K562 (cell line): ENCODE results near the gene TMEM242. TPM values are rescaled to one million over a fixed set of nuclear protein-coding genes. Genes with fewer than 3 reads are reported as not detected.

Experiments used
- BHLHE40 ChIP-seq: IDR thresholded peaks from 2 replicates; pipeline ENCODE4 v1.6.1; 2011; ENCODE audit warnings: low read length, improper control_type of control experiment
- ELF4 ChIP-seq: fragments of 450-650 bp; formaldehyde crosslinking; IDR thresholded peaks from 2 replicates; pipeline ENCODE4 v1.4.0; 2022; ENCODE audit warnings: missing genetic modification characterization
- EP300 ChIP-seq: IDR thresholded peaks from 2 replicates; pipeline ENCODE4 v1.6.1; 2012; ENCODE audit warnings: low read length, improper control_type of control experiment
- ESRRB ChIP-seq: fragments of 250-450 bp; sonication (Bioruptor Pico); IDR thresholded peaks from 2 replicates; pipeline ENCODE4 v1.5.0; 2020; ENCODE audit warnings: mild to moderate bottlenecking, moderate library complexity, borderline replicate concordance
- MCM2 ChIP-seq: fragments of 450-650 bp; IDR thresholded peaks from 2 replicates; pipeline ENCODE4 v1.6.1; 2017; ENCODE audit warnings: low read depth, mild to moderate bottlenecking
- PTRF ChIP-seq: fragments of 450-650 bp; IDR thresholded peaks from 2 replicates; pipeline ENCODE4 v1.6.1; 2016; ENCODE audit warnings: mild to moderate bottlenecking, missing genetic modification characterization, missing compliant biosample characterization
- SMAD4 ChIP-seq: fragments of 250-450 bp; sonication (Bioruptor Pico); conservative IDR thresholded peaks from 2 replicates; pipeline ENCODE4 v1.8.0; 2021; ENCODE audit warnings: inconsistent platforms, mild to moderate bottlenecking, moderate library complexity
- SPI1 ChIP-seq: IDR thresholded peaks from 2 replicates; pipeline ENCODE4 v1.6.1; 2011; ENCODE audit warnings: low read depth, low read length, control low read depth, borderline replicate concordance
- TAF9B ChIP-seq: fragments of 450-650 bp; IDR thresholded peaks from 2 replicates; pipeline ENCODE4 v1.6.1; 2018; ENCODE audit warnings: mild to moderate bottlenecking; ENCODE audit not compliant: partially characterized antibody
- ZBTB2 ChIP-seq: fragments of 450-650 bp; IDR thresholded peaks from 2 replicates; pipeline ENCODE4 v1.6.1; 2016; ENCODE audit warnings: antibody characterized with exemption
- ZNF140 ChIP-seq: fragments of 250-450 bp; sonication (Bioruptor Pico); IDR thresholded peaks from 2 replicates; pipeline ENCODE4 v1.8.0; 2021; ENCODE audit warnings: moderate library complexity, mild to moderate bottlenecking, inconsistent platforms
- ZNF354B ChIP-seq: fragments of 250-450 bp; sonication (Bioruptor Pico); IDR thresholded peaks from 2 replicates; pipeline ENCODE4 v1.4.0; 2020
- ZNF589 ChIP-seq: fragments of 200-800 bp; sonication (Bioruptor generic); IDR thresholded peaks from 2 replicates; pipeline ENCODE4 v1.6.1; 2016; ENCODE audit warnings: low read depth, missing genetic modification characterization, missing compliant biosample characterization
- ZNF655 ChIP-seq: fragments of 250-450 bp; sonication (Bioruptor Pico); IDR thresholded peaks from 2 replicates; pipeline ENCODE4 v1.5.0; 2021
- ZNF76 ChIP-seq: fragments of 250-450 bp; sonication (Bioruptor Pico); IDR thresholded peaks from 2 replicates; pipeline ENCODE4 v1.4.0; 2020; ENCODE audit warnings: mild to moderate bottlenecking, moderate library complexity, borderline replicate concordance
- polyA plus RNA-seq, 8 experiments: library from polyadenylated mRNA; depleted of rRNA in 4 of 8; stranded (reverse) in 5 of 8; unstranded in 3 of 8; fragments of >200 nt; fragmentation: Nextera tagmentation in 2 of 8; fragmentation: Illumina TruSeq in 1 of 8; extraction: Ambion mirVana in 2 of 8; extraction: Trizol in 1 of 8; gene quantifications; 2 replicates each; pipeline versions ENCODE4 v1.2.1 to v1.2.3, GENCODE V29; 2011 to 2014; ENCODE audit warnings: inconsistent platforms in 1 of 8, missing spikeins in 1 of 8
- total RNA-seq, 7 experiments: library from RNA; depleted of rRNA in 6 of 7; stranded (reverse); fragments of >200 nt in 6 of 7; fragmentation: Illumina TruSeq in 2 of 7; extraction: Trizol in 2 of 7; gene quantifications; 2 replicates each; pipeline versions ENCODE4 v1.2.1 to v1.2.3, GENCODE V29; 2011 to 2021; ENCODE audit warnings: low replicate concordance in 1 of 7
- TF ChIP-seq, protein P1 (sequence below): sonication (generic); formaldehyde crosslinking; IDR thresholded peaks from 2 replicates; pipeline ENCODE4 v1.8.0; 2022; ENCODE audit warnings: mild to moderate bottlenecking, missing genetic modification reagents, borderline replicate concordance

Gene TMEM242
- total and polyA plus RNA-seq, 9 of the 15 experiments (the other 6 are each of a cell fraction or from before 2014, with no cell fraction given), result 9.5 to 35.3 (median 16.5) TPM

DNA sequence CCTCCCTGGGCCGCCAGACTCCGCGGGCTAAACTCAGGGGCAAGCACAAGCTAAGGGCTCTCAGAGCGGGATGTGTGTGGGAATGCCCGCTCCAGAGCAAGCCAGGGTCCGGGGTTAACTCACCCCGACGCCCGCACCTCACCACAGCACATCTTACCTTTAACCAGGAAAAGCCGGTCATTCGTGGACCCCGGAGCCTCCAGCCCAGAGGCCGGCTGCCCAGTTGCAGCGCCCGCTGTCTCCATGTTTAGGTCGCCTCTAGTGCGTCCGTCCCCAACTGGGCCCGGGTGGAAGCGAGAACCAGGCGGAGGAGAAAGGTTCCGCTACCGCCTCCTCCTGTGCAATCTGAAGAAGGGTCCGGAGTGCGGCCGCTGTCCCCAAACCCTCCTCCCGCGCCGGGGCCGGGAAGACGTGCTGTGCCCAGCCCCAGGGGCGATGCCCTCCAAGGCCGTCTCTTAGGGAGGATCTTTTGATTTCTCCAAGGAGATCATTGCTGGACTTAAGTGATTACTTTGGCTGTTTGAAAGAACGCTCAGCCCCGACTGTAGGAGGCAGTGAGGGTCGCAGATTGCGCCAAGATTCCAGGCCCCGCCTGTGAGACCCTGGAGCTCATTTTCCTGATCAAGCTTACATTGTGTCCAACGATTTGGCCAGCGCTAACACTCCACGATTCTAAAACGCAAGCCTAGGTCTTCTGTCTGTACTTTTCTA, at the start of gene TMEM242 (continued):
- TF ChIP-seq SPI1, result no peak
- peak; percentile 60; the same call in 1 of the 2 replicates for TF ChIP-seq ELF4 (CRISPR knock-in tag)
- TF ChIP-seq ZNF589, result peak; percentile 95
- peak; percentile 100 for TF ChIP-seq TAF9B
- TF ChIP-seq ZNF140 (CRISPR knock-in tag), result no peak
- TF ChIP-seq SMAD4 (CRISPR knock-in tag), result peak; percentile 89
- TF ChIP-seq ZNF354B (CRISPR knock-in tag), result no peak
- TF ChIP-seq ZNF655 (CRISPR knock-in tag), result 0 out of 2 replicates have a peak, but pooled peaks have one; percentile 15
- peak; percentile 61 for TF ChIP-seq EP300
- TF ChIP-seq MCM2, result no peak
- no peak; the same call in 1 of the 2 replicates for TF ChIP-seq BHLHE40
- TF ChIP-seq ESRRB (CRISPR knock-in tag), result no peak
- peak; percentile 82; the same call in 1 of the 2 replicates for TF ChIP-seq ZNF76 (CRISPR knock-in tag)
- no peak for TF ChIP-seq PTRF (tag)
- TF ChIP-seq, protein P1, sequence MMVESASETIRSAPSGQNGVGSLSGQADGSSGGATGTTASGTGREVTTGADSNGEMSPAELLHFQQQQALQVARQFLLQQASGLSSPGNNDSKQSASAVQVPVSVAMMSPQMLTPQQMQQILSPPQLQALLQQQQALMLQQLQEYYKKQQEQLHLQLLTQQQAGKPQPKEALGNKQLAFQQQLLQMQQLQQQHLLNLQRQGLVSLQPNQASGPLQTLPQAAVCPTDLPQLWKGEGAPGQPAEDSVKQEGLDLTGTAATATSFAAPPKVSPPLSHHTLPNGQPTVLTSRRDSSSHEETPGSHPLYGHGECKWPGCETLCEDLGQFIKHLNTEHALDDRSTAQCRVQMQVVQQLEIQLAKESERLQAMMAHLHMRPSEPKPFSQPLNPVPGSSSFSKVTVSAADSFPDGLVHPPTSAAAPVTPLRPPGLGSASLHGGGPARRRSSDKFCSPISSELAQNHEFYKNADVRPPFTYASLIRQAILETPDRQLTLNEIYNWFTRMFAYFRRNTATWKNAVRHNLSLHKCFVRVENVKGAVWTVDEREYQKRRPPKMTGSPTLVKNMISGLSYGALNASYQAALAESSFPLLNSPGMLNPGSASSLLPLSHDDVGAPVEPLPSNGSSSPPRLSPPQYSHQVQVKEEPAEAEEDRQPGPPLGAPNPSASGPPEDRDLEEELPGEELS, result no peak
- peak; percentile 62; the same call in 1 of the 2 replicates for TF ChIP-seq ZBTB2
